H1 (cell line): ENCODE results near the gene TBC1D4. TPM values are rescaled to one million over a fixed set of nuclear protein-coding genes. Genes with fewer than 3 reads are reported as not detected.

Source experiments
- CTBP2 ChIP-seq: IDR thresholded peaks from 2 replicates; pipeline ENCODE4 v1.7.0; 2011; ENCODE audit warnings: borderline replicate concordance, mild to moderate bottlenecking, moderate library complexity, mixed read lengths, low read length; ENCODE audit not compliant: insufficient read depth, insufficient read length
- JUN ChIP-seq: IDR thresholded peaks from 2 replicates; pipeline ENCODE4 v1.6.1; 2011; ENCODE audit warnings: low read depth, mild to moderate bottlenecking, improper control_type of control experiment, low read length
- PHF8 ChIP-seq: fragments of 200-600 bp; sonication (generic); conservative IDR thresholded peaks from 2 replicates; pipeline ENCODE4 v1.7.1; 2012; ENCODE audit warnings: low read depth, mild to moderate bottlenecking, inconsistent platforms, low read length, moderate library complexity
- RBBP5 ChIP-seq: IDR thresholded peaks from 2 replicates; pipeline ENCODE4 v1.7.1; 2012; ENCODE audit warnings: low read depth, mild to moderate bottlenecking, inconsistent platforms, low read length, moderate library complexity, borderline replicate concordance
- SUZ12 ChIP-seq: fragments of 200-600 bp; sonication (generic); IDR thresholded peaks from 2 replicates; pipeline ENCODE4 v1.6.1; 2012; ENCODE audit warnings: mild to moderate bottlenecking, inconsistent platforms, low read length, moderate library complexity, mixed read lengths
- polyA plus RNA-seq, 7 experiments: library from polyadenylated mRNA; depleted of rRNA in 3 of 7; stranded (reverse) in 5 of 7; unstranded in 2 of 7; fragments of >200 nt in 5 of 7; fragments of 200-250 nt in 2 of 7; gene quantifications; 1 replicate in 5 of 7; 2 replicates in 1 of 7; 4 replicates in 1 of 7; pipeline versions ENCODE4 v1.2.1 to v1.2.3, GENCODE V29; 2011 to 2013; ENCODE audit warnings: missing spikeins in 2 of 7, mixed read lengths in 2 of 7
- total RNA-seq: library from RNA; stranded (reverse); fragmentation: NEBNext Ultra II Directional; extraction: Animal tissue kit (Norgen Biotek cat#: 25700); gene quantifications from 2 replicates; pipeline ENCODE4 v1.2.1, GENCODE V29; 2021

The TBC1D4 gene
- total and polyA plus RNA-seq, 2 of the 8 experiments (the other 6 are each of a cell fraction or from before 2014, with no cell fraction given), result 16.7 to 39.0 TPM

- TF ChIP-seq SUZ12 (no peak), RBBP5 (no peak), PHF8 (no peak), CTBP2 (no peak), JUN (no peak)
- TF ChIP-seq, all 59 proteins: peak for 0
These were observed 96.3 kb downstream of the TBC1D4 start (continued) for GRCh38 chr13:75385708-75386083.
